Measurements from ENCODE around the gene ANKRD62.
"Not testable (repeated sequence)": the region's sequence is repeated elsewhere in the genome, so short reads cannot be mapped to it uniquely, and the experiment has no call there.

Gene ANKRD62

DNA sequence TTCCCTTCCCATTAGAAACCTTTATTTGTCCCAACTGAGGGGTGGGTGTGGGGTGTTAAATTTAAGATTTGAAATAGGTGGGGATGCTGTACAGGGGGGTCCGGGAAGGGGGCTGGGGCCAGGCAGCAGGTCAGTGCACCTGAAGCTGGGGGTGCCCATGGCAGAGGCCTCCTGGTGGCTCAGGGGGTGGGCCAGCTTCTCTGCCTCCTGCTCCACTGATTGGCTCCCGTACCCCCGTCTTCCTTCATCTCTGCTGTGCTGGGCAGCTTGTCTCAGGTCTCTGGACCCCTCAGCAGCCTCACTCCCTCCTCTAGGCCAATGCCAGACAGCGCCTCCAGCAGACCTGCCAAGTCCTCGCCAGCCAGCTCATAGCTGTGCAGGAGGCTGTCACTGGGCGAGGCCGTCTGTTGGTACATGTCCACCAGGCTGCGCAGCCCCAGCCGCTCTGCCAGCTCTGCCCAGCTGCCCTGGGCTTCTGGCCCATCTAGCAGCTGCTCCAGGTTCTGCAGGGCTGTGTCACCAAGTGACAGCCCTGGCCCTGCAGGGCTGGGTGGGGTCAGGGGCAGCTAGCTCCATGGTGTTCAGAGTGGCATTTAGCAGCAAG, 2.0 kb upstream of the ANKRD62 start:
- in situ Hi-C loops (cut with MboI; ENCODE audit: low sequenced_read_pairs), result no loop called here

DNA sequence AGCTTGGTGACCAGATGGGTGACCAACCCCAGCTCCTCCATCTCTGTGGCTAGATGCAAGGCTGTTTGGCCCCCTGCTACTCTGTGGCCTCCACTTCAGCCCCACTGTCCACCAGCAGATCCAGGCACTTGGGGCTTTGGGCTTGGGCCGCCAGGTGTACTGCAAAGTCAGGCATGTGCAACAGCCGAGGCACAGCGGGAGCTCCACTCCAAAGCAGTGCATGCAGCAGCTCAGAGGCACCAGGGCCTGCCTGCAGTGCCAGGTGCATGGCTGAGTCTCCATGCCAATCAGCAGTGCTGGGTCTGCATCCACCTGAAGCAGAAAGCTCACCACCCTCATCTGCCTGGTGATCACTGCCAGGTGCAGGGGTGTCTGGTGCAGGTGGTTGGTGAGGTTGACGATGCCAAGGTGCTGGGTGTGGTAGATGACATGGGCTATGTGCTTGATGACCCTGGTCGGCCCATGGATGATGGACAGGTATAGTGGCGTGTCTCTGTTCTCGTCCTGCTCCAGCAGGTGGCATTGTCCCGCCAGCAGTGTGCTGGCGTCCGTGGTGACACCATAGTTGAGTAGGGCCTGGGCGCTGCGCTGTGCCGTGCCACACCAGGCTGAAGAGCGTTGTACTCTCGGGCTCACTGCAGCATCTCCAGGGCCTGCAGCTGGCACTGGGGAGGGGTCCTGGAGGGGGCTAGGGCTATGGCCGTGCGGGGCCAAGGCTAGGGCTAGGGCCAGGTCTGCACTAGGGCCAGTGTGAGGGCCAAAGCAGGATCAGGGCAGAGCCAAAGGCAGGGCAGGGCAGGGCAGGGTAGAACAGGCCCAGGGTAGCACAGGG, 1.0 kb upstream of the ANKRD62 start:
- in situ Hi-C loops (cut with MboI; ENCODE audit: low sequenced_read_pairs), result no loop called here

DNA sequence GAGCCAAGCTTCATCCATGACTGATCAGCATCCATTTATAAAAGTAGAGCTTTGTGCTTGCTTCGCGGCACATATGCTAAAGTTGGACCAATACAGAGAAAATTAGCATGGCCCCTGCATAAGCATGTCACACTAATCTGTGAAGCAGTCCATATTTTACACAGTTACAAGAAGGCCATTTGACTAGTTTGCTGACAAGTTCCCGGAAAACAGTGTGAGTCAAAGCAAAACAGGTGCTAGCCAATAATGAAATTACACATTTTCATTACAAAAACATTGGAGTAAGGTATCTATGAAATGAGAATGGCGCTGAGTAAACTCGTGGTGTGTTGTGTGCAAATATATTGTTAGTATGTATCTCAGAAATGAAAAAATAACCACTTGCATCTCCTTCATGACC, 4.7 kb downstream of the ANKRD62 start:
- in situ Hi-C loops (cut with MboI; ENCODE audit: low sequenced_read_pairs), result no loop called here

DNA sequence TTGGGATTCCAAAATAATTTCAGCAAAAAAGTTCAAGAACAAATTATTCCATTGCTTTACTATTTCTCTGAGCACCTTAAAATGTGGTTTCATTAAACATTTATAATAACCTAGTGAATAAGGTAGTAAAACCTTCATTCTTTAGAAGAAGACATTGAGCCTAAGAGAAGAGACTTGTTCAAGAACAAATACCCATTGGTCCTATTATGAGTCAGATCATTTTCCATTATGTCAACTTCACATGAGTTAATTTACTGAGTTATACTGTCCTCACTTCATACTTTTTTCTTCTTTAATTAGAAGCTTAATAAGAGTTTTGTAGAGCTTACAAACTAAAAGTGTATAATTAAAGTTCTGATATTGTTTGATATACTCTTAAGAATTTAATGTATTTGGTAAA, 5.5 kb downstream of the ANKRD62 start:
- in situ Hi-C loops (cut with MboI; ENCODE audit: low sequenced_read_pairs), result no loop called here

DNA sequence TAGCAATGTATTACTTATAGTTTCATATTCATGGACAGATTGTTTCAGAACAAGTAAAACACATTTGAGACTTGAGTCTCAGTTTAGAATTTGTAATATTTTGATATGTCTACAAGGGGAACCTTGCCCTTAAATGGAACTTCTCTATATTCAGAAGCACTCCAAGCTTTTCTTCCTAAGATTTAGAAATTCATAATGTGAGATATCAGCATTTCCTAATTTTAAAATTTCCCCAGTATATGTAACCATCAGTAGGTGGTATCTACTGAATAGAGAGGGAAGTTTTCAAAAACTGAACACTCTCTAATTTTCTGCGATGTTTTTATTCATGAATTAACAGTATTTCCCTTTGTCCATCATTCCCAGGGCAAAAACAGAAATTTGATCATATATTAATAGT, 7.6 kb downstream of the ANKRD62 start:
- in situ Hi-C loops (cut with MboI; ENCODE audit: low sequenced_read_pairs), result no loop called here

DNA sequence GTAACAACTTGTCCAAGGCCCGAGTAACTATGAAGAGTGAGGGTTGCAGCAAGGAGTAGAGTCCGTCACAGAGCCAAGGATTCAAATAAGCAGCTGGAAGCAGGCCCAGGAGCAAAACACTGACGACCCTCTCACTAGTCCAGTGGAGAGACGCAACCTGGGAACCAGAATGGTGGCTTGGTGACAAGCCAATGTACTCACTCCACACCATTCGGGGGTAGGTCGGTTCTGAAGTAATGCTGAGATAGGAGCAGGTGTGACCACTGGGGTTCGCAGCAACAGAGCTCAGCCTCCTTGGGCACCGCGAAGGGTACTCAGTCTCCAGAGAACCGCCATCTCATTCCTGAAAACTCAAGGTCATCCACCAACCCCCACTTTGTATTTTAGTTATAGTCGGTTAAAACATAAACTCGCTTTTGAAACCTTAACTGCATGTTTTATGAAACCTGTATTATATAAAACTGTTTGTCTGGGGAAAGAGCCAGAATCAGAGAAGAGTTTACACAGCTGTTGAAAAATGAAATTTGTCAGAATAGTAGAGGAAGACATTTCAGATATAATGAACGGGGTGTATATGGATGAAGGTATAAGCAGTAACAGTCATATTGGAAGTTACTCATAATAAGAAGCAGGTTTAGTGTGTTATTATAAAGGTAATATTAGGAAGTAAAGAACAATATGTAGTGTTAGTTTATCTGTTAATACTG, 8.6 kb downstream of the ANKRD62 start:
- in situ Hi-C loops (cut with MboI; ENCODE audit: low sequenced_read_pairs), result no loop called here

DNA sequence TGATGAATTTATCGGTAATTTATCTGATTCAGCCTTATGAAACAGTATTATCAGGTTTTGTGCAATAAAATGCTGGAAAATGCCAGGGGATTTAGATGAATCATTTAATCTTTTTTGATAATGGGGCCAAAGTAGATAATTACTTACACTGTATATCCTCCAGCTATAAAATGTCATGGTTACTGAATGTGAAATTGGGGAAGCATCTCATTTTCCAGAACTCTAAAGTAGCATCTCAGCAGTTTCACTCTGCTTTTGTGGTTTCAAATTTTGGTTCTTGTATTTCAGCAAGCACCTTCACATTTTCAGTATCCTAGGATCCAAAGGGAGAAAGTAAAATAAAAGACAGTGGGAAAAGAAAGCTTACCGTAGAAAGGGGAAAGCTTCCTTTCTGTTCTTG, 12.8 kb downstream of the ANKRD62 start:
- in situ Hi-C loops (cut with MboI; ENCODE audit: low sequenced_read_pairs), result no loop called here

DNA sequence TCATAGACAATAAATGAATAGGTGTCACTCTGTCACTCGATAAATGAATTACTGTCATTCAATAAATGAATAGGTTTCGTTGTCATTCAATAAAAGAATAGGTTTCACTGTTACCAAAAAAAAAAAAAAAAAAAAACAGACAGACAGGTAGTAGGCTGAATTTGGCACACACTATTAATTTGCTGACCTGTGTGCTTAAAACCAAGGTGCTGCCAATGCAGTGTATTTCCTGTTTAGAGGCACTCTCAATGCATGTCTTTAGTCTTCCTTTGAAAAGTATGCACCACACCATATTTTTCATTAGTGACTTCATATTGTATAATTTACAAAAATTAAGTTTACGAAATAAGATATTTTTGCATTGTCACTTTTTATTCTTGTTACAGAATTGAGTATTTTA, 16.2 kb downstream of the ANKRD62 start:
- in situ Hi-C loops (cut with MboI; ENCODE audit: low sequenced_read_pairs), result no loop called here

DNA sequence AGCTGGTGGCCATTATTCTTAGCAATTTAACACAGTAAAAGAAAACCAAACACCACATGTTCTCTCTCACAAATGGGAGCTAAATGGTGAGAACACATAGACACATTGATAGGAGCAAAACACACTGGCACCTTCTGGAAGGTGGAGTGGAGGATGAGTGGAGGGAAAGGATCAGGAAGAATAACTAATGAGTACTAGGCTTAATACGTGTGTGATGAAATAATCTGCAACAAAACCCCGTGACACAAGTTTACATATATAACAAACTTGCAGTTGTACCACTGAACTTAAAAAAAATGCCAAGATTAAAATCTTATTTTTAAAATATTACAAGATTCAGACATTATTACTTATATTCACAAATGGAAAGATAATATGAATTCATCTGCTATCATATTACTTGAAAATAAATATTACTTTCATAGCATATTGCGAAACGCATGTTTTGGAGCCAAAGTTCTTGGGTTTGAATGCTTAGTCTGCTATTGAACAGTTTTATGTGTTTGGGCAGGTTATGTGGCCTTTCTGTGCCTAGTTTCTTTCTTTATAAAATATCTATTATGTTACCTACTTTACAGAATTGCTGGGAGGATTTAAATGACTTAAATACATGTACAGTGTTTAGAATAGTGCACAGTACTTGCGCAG, 20.5 kb downstream of the ANKRD62 start:
- in situ Hi-C loops (cut with MboI; ENCODE audit: low sequenced_read_pairs), result no loop called here

DNA sequence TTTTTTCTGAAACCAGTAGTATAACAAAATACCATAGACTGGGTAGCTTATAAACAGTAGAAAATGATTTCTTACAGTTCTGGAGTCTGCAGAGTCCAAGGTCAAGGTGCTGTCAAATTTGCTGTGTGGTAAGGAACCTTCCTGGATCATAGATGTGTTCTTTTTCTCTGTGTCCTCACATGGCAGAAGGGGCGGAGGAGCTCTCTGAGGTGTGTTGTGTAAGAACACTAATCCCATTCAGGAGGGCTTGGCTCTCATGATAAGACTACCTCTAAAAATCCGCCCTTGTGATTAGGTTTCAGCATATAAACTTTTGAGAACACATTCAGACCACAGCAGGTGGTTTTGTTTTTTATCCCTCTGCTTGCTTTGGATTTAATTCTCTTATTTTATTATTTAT, 25.7 kb downstream of the ANKRD62 start:
- in situ Hi-C loops (cut with MboI; ENCODE audit: low sequenced_read_pairs), result no loop called here

DNA sequence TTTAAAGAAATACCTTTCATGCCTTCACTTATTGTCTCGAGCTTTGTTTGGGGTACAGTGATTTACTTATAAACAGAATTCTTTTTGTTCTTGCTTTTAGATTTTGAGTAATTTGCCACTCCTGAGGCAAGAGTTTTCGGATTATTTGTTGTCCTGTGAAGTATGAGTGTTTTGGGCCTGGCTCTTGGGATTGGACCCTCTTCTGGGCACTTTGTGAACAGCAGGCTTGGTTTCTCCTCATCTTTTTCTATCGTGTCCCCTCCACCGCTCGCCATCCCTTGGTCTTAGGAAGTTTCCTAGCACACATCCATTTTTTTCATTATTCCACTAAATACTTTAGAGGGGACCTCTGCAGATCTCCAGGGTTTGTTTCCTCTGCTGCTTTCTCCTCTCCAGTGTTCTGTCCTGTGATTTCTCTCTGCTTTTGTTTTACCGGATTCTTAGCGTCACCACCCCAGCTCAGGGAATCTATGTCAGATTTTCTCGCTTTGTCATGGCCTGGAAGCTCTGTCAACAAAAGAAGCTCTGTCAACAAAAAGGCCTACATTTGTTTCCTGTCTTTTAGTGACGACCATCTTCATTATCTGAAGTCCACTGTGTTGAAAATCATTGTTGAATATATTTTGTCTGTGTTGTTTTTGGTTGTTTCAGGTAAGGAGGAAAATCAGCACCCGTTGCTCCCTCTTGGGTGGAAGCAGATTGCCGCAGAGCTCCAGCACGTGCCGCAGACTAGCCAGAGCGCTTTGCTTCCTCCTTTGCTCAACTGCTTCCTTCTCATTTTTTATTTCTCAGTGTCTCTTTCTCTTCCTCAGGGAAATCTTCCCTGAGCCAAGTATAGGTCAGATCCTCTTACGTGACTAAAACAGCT, 27.8 kb downstream of the ANKRD62 start:
- in situ Hi-C loops (cut with MboI; ENCODE audit: low sequenced_read_pairs), result no loop called here

DNA sequence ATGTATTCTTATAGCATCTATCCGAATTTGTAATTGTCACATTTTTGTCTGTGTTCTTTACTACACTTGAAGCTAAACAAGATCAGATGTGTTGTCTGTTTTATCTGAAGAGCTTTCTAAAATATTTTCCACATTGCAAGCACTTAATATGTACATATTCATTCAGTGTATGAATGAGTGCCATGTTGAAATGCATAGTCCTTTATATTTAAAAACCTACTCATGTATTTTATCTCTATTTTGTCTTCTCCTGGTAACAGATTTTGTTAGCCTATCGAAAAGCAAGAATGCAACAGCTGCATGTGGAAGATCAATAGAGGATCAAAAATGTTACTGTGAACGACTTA, 28.4 kb downstream of the ANKRD62 start:
- in situ Hi-C loops (cut with MboI; ENCODE audit: low sequenced_read_pairs), result not testable (repeated sequence)

DNA sequence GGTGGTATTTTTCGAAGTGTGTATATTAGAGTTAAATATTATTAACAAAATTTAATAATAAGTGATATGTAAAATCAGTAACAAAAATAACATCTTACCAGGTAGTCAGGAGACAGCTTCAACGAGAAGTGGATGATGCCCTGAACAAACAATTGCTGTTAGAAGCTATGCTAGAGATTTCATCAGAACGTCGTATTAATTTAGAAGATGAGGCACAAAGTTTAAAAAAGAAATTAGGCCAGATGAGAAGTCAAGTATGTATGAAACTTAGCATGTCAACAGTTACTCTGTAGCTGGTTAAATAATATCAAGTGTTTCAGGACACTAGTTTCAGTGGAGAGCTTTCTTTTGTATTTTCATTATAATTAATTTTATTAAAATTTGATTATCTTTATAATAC, 34.0 kb downstream of the ANKRD62 start:
- in situ Hi-C loops (cut with MboI; ENCODE audit: low sequenced_read_pairs), result not testable (repeated sequence)

DNA sequence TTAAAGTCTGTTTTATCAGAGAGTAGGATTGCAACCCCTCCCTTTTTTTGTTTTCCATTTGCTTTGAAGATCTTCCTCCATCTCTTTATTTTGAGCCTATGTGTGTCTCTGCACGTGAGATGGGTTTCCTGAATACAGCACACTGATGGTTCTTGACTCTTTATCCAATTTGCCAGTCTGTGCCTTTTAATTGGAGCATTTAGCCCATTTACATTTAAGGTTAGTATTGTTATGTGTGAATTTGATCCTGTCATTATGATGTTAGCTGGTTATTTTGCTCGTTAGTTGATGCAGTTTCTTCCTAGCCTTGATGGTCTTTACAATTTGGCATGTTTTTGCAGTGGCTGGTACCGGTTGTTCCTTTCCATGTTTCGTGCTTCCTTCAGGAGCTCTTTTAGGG, 45.2 kb downstream of the ANKRD62 start:
- in situ Hi-C loops (cut with MboI; ENCODE audit: low sequenced_read_pairs), result not testable (repeated sequence)

DNA sequence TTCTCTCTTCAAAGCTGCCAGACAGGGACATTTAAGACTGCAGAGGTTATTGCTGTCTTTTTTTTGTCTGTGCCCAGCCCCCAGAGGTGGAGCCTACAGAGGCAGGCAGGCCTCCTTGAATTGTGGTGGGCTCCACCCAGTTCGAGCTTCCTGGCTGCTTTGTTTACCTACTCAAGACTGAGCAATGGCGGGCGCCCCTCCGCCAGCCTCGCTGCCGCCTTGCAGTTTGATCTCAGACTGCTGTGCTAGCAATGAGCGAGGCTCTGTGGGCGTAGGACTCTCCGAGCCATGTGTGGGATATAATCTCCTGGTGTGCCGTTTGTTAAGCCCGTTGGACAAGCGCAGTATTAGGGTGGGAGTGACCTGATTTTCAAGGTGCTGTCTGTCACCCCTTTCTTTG, 47.2 kb downstream of the ANKRD62 start:
- in situ Hi-C loops (cut with MboI; ENCODE audit: low sequenced_read_pairs), result not testable (repeated sequence)

DNA sequence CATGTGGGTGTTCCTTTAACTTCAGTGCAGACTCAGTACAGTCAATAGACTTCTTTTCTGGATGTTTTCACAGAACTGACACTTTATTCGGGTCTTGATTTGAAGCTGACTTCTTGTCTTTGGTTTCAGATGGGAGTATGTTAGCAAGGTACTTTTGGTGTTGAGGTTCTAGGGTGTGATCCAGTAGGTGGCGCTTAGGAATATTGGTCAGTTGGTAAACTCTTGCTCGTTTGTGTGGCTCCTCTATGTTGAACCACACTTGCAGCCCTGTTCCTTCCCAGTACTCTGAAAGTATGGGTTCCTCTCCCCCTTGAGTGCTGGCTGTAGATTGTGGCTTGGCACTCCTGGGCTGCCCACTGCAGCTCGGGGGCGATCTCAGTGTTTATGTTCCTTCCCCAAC, 48.1 kb downstream of the ANKRD62 start:
- in situ Hi-C loops (cut with MboI; ENCODE audit: low sequenced_read_pairs), result not testable (repeated sequence)

DNA sequence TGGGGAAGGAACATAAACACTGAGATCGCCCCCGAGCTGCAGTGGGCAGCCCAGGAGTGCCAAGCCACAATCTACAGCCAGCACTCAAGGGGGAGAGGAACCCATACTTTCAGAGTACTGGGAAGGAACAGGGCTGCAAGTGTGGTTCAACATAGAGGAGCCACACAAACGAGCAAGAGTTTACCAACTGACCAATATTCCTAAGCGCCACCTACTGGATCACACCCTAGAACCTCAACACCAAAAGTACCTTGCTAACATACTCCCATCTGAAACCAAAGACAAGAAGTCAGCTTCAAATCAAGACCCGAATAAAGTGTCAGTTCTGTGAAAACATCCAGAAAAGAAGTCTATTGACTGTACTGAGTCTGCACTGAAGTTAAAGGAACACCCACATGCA, 55.8 kb downstream of the ANKRD62 start:
- in situ Hi-C loops (cut with MboI; ENCODE audit: low sequenced_read_pairs), result not testable (repeated sequence)

DNA sequence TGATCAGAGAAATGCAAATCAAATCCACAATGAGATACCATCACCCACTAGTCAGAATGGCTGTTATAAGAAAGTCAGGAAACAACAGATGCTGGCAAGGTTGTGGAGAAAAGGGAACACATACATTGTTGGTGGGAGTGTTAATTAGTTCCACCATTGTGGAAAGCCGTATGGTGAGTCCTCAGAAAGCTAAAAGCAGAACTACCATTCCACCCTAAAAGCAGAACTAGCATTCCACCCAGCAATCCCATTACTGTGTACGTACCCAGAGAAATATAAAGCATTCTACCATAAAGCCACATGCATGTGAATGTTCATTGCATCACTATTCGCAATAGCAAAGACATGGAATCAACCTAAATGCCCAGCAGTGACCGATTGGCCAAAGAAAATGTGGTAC, 60.7 kb downstream of the ANKRD62 start:
- in situ Hi-C loops (cut with MboI; ENCODE audit: low sequenced_read_pairs), result no loop called here

DNA sequence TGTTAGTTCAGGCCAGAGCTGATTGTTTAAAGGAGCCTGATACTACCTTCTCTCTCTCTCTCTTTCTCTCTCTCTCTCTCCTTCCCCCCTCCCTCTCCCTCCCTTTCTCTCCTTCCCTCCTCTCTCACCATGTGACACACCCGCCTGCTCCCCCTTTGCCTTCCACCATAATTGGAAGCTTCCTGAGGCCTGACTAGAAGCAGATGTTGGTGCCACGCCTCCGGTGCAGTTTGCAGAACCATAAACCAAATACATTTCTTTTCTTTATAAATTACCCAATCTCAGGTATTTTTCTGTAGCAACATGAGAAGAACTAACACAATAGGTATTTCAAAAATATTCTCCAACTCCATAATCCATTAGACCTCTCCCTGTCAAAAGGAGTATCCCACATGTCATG, 62.4 kb downstream of the ANKRD62 start:
- in situ Hi-C loops (cut with MboI; ENCODE audit: low sequenced_read_pairs), result no loop called here

DNA sequence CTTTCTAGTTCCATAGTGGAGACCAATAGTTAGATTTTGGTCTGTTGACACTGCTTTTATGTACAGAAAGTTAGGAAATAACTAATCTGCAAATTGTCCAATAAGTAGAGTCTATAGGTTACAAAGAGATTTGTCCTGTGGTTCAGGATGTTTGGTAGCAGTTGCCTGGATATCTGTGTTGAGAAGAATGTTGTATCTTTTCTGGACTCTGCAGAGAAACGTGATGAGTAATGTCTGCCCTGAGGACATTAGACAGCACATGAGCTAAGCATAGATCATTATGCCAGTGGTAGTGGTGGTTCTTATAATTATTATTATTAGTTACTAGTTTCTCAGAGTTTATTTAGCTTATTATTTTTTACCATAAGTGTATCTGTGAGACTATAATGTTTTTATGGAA, 65.8 kb downstream of the ANKRD62 start:
- in situ Hi-C loops (cut with MboI; ENCODE audit: low sequenced_read_pairs), result no loop called here

DNA sequence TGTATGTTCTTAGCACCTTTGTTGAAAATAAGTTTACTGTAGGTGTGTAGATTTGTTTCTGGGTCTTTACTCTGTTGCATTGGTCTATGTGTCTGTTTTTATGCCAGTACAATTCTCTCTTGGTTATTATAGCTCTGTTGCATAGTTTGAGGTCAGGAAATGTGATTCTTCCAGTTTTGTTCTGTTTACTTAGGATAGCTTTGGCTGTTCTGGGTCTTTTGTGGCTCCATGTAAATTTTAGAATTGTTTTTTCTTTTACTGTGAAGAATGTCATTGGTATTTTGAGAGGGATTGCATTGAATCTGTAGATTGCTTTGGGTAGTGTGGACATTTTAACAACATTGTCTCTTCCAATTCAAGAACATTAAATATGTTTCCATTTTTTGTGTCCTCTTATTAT, 69.1 kb downstream of the ANKRD62 start:
- in situ Hi-C loops (cut with MboI; ENCODE audit: low sequenced_read_pairs), result no loop called here

Measured in HL-60/S4 treated with retinoic acid at 250 ng/mL for 4 days and 3 days (cell line).